GM18505 (cell line): Measurements from ENCODE around the gene SREK1.
"Not testable (repeated sequence)": the region's sequence is repeated elsewhere in the genome, so short reads cannot be mapped to it uniquely, and the experiment has no call there.

ENCODE experiments used
- ATAC-seq: cut with Tn5 transposase; IDR thresholded peaks from one replicate; pipeline ENCODE4 v1.9.1; 2021; ENCODE audit not compliant: unreplicated experiment
- POLR2A ChIP-seq: IDR thresholded peaks from 4 replicates; pipeline ENCODE4 v1.6.1; 2011; ENCODE audit warnings: borderline replicate concordance; ENCODE audit not compliant: insufficient read depth, insufficient read length; ENCODE audit errors: extremely low read depth

The SREK1 gene

GRCh38 chr5:66209350-66209749 lies 65.2 kb downstream of the SREK1 start:
- TF ChIP-seq POLR2A = no peak
- ATAC-seq = no peak

GRCh38 chr5:66209794-66210193 lies 65.7 kb downstream of the SREK1 start:
- TF ChIP-seq POLR2A = no peak
- no peak for ATAC-seq

GRCh38 chr5:66213533-66213932 lies 69.4 kb downstream of the SREK1 start:
- no peak for TF ChIP-seq POLR2A
- ATAC-seq = no peak

GRCh38 chr5:66222455-66222854 lies 78.4 kb downstream of the SREK1 start:
- no peak for TF ChIP-seq POLR2A
- no peak for ATAC-seq

GRCh38 chr5:66222896-66223295 lies 78.8 kb downstream of the SREK1 start:
- ATAC-seq = not testable (repeated sequence)

GRCh38 chr5:66223637-66224036 lies 79.5 kb downstream of the SREK1 start:
- ATAC-seq = no peak
- no peak for TF ChIP-seq POLR2A

- ATAC-seq = no peak
- TF ChIP-seq POLR2A = no peak
Measured at GRCh38 chr5:66224274-66224673, 80.2 kb downstream of the SREK1 start.

GRCh38 chr5:66224773-66225553 lies 80.9 kb downstream of the SREK1 start:
- no peak for ATAC-seq

GRCh38 chr5:66230551-66230950 lies 86.5 kb downstream of the SREK1 start:
- ATAC-seq = no peak
- TF ChIP-seq POLR2A = no peak

More at GRCh38 chr5:66224773-66225553, 80.9 kb downstream of the SREK1 start:
- TF ChIP-seq POLR2A = no peak

- no peak for ATAC-seq
- no peak for TF ChIP-seq POLR2A
Measured at GRCh38 chr5:66231508-66231907, 87.4 kb downstream of the SREK1 start.

- no peak for TF ChIP-seq POLR2A
Measured at GRCh38 chr5:66232275-66232674, 88.2 kb downstream of the SREK1 start.

GRCh38 chr5:66232706-66233445 lies 88.8 kb downstream of the SREK1 start:
- no peak for TF ChIP-seq POLR2A
- no peak for ATAC-seq

More at GRCh38 chr5:66232275-66232674, 88.2 kb downstream of the SREK1 start:
- no peak for ATAC-seq
